Measurements from ENCODE around the gene SPEF1. TPM values are rescaled to one million over a fixed set of nuclear protein-coding genes. Genes with fewer than 3 reads are reported as not detected.

The SPEF1 gene
- total RNA-seq, 2 donors from 2014 or later, result 0.66 to 1.3 TPM

DNA sequence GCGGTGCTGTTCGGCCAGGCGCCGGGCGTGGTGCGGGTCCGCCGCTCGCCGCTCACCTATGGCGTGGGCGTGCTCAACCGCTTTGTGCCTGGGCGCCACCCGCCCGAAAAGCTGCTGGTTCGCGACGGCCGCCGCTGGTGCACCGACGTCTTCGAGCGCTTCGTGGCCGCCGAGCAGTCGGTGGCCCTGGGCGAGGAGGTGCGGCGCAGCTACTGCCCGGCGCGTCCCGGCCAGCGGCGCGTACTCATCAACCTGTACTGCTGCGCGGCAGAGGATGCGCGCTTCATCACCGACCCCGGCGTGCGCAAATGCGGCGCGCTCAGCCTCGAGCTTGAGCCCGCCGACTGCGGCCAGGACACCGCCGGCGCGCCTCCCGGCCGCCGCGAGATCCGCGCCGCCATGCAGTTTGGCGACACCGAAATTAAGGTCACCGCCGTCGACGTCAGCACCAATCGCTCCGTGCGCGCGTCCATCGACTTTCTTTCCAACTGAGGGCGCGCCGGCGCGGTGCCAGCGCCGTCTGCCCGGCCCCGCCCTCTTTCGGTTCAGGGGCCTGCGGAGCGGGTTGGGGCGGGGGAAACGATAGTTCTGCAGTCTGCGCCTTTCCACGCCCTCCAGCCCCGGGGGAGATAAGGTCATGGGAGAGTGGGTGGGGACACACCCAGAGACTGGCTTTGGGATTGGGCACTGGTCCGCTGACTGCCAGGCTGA is 29.4 kb downstream of the SPEF1 start:
- intact Hi-C loops (cut with DNase I), result no loop called here

DNA sequence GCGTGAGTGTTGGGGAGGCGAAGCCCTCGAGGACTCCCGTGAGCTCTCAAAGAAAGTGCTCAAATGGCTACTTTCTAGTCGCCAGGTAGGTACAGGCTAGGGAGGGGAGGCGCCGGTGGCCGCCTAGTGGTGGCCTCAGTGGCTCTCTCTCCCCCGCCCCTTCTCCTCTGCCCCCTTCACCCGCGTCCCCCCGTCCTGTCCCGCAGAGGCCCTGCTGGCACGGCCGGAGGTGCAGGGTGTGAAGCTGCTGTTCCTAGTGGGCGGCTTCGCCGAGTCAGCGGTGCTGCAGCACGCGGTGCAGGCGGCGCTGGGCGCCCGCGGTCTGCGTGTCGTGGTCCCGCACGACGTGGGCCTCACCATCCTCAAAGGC is 30.0 kb downstream of the SPEF1 start:
- DNase-seq (no peak), ATAC-seq (no peak)
- Histone ChIP-seq H3K9me3 (no peaks in the 10 kb centered on the region), H3K36me3 (replicated peaks in 1 of 2; ENCODE audit: insufficient read depth in 1 of 2, low read depth in 2 of 2) (no peaks in the 10 kb centered on the region), H3K27me3 (peaks cover 0 to 13% of the 10 kb centered on the region in 2 donors), H3K4me3 (no peak overlapping the region), H3K4me1 (peaks cover 32% of the 10 kb centered on the region), H3K27ac (no peak overlapping the region)
- WGBS, 2 donors, result 46 to 66% methylated on average over 4 to 20 of the region's 31 CpGs
- intact Hi-C loops (cut with DNase I), result no loop called here
- TF ChIP-seq POLR2A (IDR thresholded peaks at IDR 0.05), result no peak
- TF ChIP-seq, protein P1, sequence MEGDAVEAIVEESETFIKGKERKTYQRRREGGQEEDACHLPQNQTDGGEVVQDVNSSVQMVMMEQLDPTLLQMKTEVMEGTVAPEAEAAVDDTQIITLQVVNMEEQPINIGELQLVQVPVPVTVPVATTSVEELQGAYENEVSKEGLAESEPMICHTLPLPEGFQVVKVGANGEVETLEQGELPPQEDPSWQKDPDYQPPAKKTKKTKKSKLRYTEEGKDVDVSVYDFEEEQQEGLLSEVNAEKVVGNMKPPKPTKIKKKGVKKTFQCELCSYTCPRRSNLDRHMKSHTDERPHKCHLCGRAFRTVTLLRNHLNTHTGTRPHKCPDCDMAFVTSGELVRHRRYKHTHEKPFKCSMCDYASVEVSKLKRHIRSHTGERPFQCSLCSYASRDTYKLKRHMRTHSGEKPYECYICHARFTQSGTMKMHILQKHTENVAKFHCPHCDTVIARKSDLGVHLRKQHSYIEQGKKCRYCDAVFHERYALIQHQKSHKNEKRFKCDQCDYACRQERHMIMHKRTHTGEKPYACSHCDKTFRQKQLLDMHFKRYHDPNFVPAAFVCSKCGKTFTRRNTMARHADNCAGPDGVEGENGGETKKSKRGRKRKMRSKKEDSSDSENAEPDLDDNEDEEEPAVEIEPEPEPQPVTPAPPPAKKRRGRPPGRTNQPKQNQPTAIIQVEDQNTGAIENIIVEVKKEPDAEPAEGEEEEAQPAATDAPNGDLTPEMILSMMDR (IDR thresholded peaks at IDR 0.05), result no peak

More for the DNA sequence above, 29.4 kb downstream of the SPEF1 start:
- Histone ChIP-seq H3K4me1 (peaks cover 32% of the 10 kb centered on the region), H3K27me3 (peaks cover 0 to 13% of the 10 kb centered on the region in 2 donors), H3K4me3 (peak overlapping the region in 1 of 2 donors; percentile 16), H3K27ac (no peak overlapping the region), H3K36me3 (replicated peaks in 1 of 2; ENCODE audit: insufficient read depth in 1 of 2, low read depth in 2 of 2) (no peaks in the 10 kb centered on the region), H3K9me3 (no peaks in the 10 kb centered on the region)
- 4 to 21% methylated on average over 2 to 94 of the region's 95 CpGs for WGBS, 2 donors
- TF ChIP-seq, protein P1 (IDR thresholded peaks at IDR 0.05), result no peak
- TF ChIP-seq POLR2A (IDR thresholded peaks at IDR 0.05), result peak in 1 of 3 donors; percentile 11
- DNase-seq, result peak; percentile 57 to 76 (median 63)
- ATAC-seq, result peak; percentile 50

DNA sequence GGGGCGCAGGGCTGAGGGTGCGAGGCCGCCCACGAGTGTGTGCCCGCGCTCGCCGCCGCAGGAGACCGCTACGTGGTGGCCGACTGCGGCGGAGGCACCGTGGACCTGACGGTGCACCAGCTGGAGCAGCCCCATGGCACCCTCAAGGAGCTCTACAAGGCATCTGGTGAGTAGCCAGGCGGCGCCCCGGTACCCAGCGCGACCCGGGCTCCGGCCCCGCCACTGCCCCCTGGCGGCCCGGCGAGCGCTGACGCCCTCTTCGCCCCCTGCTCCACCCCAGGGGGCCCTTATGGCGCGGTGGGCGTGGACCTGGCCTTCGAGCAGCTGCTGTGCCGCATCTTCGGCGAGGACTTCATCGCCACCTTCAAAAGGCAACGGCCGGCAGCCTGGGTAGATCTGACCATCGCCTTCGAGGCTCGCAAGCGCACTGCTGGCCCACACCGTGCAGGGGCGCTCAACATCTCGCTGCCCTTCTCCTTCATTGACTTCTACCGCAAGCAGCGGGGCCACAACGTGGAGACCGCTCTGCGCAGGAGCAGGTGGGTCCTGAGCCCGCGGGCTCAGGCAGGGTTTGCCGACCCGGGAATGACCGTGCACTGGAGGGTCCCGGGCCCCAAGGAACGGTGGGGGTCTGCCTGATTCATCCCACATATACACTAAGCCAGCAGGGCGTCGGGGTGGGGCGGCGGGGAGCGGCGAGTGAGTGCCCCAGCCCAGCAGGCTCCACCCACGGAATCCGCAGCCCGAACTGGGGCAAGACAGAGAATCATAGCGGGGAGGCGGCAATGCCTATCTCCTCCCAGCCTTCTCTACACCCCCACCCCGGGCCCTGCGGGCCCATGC is 31.3 kb downstream of the SPEF1 start:
- Histone ChIP-seq H3K36me3 (replicated peaks in 1 of 2; ENCODE audit: insufficient read depth in 1 of 2, low read depth in 2 of 2) (no peaks in the 10 kb centered on the region), H3K9me3 (no peaks in the 10 kb centered on the region), H3K27ac (no peak overlapping the region), H3K4me1 (peaks cover 40% of the 10 kb centered on the region), H3K27me3 (peaks cover 0 to 13% of the 10 kb centered on the region in 2 donors), H3K4me3 (no peak overlapping the region)
- WGBS, 2 donors, result 23 to 37% methylated on average over 7 to 48 of the region's 72 CpGs
- TF ChIP-seq, protein P1 (IDR thresholded peaks at IDR 0.05), result peak; percentile 58 to 83 (median 76)
- no peak for TF ChIP-seq POLR2A (IDR thresholded peaks at IDR 0.05)
- DNase-seq (peak in 3 of 4 donors; percentile 55 to 75 (median 58)), ATAC-seq (peak; percentile 45)
- intact Hi-C loops (cut with DNase I), result no loop called here

- intact Hi-C loops (cut with DNase I), result no loop called here
- peaks cover 43% of the 10 kb centered on the region for H3K4me1 ChIP-seq
- no peaks in the 10 kb centered on the region for H3K9me3 ChIP-seq
- no peaks in the 10 kb centered on the region for H3K36me3 ChIP-seq (replicated peaks in 1 of 2; ENCODE audit: insufficient read depth in 1 of 2, low read depth in 2 of 2)
- WGBS, 2 donors, result 52 to 67% methylated on average over 18 to 24 of the region's 24 CpGs
- DNase-seq (no peak), ATAC-seq (no peak)
- no peak overlapping the region for H3K27ac ChIP-seq
- H3K4me3 ChIP-seq, result no peak overlapping the region
- no peak for TF ChIP-seq POLR2A (IDR thresholded peaks at IDR 0.05)
- TF ChIP-seq, protein P1 (IDR thresholded peaks at IDR 0.05), result no peak
- H3K27me3 ChIP-seq, result peaks cover 0 to 13% of the 10 kb centered on the region in 2 donors
Observed at GRCh38 chr20:3749087-3749688, 32.1 kb downstream of the SPEF1 start.

Data from body of pancreas (tissue), 4 donors.